ENCODE results near the gene MED15.
"Not testable (repeated sequence)": the region's sequence is repeated elsewhere in the genome, so short reads cannot be mapped to it uniquely, and the experiment has no call there.

MED15 gene, protein sequence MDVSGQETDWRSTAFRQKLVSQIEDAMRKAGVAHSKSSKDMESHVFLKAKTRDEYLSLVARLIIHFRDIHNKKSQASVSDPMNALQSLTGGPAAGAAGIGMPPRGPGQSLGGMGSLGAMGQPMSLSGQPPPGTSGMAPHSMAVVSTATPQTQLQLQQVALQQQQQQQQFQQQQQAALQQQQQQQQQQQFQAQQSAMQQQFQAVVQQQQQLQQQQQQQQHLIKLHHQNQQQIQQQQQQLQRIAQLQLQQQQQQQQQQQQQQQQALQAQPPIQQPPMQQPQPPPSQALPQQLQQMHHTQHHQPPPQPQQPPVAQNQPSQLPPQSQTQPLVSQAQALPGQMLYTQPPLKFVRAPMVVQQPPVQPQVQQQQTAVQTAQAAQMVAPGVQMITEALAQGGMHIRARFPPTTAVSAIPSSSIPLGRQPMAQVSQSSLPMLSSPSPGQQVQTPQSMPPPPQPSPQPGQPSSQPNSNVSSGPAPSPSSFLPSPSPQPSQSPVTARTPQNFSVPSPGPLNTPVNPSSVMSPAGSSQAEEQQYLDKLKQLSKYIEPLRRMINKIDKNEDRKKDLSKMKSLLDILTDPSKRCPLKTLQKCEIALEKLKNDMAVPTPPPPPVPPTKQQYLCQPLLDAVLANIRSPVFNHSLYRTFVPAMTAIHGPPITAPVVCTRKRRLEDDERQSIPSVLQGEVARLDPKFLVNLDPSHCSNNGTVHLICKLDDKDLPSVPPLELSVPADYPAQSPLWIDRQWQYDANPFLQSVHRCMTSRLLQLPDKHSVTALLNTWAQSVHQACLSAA

DNA sequence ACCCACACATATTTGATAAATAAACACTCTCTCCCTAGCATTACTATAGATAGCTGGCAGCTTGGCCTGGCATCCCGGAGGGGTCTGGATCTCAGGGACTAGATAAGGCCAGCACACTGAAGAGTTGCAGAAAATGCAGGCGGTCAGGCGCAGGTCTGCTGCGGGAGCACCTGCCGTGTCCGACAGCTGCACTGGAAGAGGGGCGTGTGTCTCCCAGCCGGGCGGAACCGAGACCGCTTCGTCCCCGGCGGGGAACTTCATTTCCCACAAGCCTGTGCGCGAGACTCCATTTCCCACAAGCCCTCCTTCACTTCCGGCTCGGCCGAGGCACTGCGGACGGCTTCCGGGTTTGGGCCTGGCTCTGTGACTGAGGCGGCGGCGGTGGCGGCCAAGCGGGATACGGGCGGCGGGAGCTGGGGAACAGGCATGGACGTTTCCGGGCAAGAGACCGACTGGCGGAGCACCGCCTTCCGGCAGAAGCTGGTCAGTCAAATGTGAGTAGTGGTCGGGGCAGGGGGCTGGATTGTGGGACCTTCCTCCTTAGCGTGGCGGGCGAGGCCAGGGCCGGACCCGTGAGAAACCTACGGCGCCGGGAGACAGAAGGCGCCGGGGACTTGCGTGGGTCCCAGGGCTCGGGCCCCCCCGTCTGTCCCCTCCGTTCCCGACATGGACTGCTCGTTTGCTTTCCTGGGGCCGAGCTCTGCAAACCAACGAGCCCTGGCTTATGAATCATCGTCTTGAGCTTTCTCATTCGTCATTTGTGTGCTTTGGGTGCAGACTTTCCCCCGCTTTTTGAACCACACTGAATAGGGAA, at the start of gene MED15:
Gene MED15 (plus strand): TSS at position 358 of the 814 bp plus-strand sequence. CDS start 69 bp downstream, at position 427.
- peak; percentile 87 to 88 for DNase-seq

DNA sequence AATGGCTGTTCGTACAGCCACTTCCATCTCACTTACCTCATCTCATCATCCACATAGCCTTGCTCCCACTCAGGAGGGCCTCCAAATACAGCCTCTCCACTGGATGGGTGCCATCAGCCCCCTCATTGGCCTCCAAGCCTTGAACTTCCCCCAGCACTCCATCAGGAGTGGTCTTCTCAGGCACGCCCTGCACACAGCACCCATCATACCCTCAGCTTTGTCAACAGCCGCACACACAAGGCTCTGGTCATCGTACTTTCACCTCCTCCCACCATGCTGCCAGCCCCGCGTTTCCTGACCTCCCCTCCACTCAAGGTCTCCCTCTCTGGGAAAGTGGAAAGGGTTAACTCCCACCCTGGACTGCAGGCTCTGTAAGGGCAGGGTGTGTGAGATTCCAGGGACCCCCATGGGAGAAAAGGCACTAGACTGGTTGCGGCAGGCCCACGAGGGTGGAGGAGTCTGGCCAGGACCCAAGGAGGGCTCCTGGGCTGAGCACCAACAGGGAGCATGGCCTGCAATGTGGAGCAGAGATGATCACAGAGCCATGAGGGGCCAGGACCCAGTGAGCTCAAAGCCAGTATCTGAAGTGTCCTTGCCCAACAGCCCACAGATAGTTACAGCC, 48.8 kb upstream of the MED15 start:
- DNase-seq = no peak

DNA sequence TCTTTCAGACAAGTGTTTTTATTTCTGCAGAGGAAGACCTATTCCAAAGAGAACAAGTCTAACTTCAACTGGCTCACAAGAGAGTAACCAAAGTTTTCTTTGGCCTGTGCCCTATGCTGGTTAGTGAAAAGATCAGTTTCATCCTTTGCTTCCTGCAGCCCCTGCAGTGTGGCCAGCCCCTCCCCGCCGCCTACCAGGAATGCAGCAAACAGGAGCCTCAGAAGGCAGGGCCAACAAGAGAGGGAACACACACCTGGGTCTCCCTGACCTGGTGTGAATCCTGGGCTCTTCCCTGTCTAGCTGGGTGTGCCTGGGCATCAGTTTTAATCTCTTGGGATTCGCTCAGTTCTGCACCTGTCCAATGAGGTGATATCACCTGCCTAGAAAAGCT, 48.3 kb upstream of the MED15 start:
- DNase-seq = no peak

DNA sequence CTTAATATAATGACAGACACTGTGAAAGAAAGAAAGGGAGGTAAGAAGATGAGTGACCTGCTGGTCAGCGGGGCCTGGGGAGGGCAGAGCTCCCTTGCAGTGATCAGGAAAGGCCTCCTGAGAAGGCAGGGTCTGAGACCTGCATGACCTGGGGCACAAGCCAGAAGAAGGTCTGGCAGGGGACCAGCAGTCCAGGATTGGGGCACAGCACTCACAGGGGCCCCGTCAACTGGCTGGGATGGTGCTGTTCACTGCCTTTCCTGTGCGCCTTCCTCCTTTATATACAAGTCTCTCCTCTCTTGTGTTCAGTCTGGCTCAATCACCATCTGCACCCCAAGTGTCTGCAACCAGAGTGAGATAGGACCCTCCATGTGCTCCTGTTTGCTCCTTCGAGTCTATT, 47.5 kb upstream of the MED15 start:
- DNase-seq = no peak

DNA sequence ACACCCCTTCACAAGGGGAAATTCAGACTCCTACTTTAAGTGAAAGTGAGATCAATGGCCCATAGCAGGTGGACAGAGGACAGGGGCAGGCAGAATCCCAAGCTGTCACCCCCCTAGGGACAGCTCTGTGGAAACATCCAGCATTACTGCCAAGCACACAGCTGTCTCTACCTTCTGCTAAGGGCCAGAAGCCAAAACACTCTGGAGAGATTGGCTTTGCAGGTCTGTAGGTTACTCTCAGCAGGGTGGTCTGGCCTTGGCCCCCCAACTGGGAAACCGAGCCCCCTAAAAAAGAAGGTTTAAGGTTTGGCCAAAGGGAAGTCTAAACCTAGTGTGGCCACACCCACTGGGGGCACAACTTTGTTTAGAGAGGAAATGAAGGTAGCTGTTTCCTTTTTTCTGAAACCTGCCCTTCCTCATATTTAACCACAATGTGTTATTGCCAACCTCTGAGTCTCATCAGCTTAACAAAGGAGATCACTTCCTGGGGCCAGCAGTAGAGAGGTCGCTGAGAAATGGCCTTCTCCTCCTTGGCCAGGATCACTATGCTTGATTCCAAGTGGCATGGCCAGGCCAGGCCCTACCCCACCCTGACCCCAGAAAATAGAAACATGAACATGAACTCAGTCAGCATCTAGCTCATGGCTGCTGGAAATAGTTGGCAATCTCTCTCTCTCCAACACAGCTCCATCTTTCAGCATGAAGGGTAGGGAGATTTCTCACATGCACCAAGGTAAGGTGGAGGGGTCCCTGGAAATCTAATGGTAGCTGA, 43.9 kb upstream of the MED15 start:
- peak; percentile 48 to 68 for DNase-seq

DNA sequence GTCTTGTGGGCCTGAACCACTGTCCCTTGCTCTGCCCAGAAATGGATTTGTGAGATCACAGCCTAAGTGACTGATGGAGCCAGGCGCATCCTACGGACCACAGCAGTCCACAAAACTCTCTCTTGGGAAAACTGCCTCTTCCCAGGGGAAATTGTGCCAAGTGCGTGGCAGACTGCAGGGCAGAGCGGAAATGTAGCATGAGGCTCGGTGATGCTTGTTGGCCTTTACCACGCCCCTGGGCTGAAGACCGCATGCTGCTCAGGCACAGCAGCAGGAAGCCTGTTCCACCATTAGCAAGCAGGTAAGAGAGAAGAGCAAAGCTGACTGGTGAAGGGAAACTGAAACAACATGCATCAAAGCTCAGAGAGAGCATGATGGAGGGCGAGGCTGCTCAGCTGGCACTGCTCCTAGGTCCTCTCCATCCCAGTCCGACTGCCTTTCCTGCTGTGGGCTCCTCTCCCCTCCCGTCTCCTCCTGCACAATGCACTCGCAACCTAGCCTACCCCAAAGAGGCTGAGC, 43.3 kb upstream of the MED15 start:
- peak; percentile 72 to 79 for DNase-seq

DNA sequence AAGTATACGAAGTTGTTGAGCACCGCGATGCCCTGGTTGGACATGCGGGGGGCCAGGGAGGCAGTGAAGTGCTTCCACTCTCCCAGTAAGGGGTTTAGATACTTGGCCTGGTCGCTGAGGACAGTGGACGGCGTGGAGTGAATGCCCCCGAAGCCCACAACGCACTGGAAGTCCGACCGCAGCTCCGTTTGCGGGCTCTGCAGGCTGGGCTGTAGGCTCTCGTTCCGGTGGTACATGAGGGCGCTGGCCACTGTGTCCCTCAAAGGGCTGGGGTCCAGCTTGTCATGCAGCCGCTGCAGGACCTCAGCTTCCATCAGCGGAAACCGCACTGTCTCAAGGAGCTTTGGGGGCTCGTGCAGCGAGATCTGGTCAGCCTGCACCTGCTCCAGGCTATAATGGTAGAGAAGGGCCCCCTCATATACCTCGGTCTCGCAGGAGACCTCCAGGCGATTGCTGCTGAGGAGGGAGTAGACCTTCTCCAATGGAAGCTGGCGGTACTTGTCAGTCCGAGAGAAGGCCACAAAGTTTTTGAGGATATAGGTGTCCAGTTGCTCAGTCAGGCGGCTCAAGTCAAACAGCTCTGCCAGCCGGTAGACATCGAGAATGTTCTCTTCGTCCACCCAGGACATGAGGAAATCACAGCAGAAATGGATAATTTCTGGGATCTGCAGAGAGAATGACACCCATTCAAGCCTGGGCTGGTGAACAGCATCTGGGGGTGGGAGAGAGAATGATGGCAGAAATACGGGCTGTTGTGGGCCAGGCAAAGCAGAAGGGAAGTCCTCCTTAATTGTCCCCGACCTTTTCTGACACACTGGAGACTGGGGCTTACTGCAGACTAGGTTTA, 42.3 kb upstream of the MED15 start:
- DNase-seq = no peak

DNA sequence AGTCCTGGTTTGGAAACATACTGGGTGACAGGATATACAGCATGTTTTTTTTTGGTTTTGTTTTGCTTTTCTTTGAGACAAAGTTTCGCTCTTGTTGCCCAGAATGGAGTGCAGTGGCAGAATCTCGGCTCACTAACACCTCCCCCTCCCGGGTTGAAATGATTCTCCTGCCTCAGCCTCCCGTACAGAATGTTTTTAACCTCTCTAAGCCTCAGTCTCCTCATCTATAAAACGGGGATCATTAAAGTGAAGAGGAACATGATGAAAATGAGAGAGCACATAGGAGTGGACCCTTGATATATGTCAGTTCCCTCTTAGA, 41.7 kb upstream of the MED15 start:
- no peak for DNase-seq

DNA sequence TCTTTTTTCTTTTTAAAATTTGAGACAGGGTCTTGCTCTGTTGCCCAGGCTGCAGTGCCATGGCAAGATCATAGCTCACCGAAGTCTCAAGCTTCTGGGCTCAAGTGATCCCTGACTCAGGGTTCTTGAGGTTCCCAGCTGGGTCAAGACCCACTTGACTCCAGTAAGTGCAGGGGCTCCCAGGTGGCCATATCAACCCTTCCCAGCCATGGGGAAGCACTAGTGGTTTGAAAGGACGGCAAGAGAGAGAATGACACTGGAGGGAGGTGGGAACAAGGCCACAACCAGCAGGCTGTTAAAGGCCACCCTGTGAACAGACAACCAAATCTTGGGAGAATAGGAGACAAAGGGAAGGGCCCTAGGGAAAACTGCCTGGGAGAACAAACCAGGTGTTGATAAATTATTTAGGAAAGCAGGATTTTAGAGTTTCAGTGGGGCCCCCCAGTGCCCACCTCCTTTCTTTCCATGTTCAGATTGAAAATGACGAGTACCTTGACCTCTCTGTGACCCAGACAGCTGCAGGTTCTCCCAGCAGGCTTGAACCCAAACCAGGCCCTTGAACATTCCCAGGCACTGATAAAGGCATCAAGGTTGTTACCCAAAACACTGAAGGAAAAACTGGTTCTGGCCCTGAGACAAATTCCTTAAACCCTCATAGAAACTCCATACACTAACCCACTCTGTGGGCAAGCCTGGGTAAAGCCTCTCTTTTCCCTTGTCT, 40.6 kb upstream of the MED15 start:
- no peak for DNase-seq

DNA sequence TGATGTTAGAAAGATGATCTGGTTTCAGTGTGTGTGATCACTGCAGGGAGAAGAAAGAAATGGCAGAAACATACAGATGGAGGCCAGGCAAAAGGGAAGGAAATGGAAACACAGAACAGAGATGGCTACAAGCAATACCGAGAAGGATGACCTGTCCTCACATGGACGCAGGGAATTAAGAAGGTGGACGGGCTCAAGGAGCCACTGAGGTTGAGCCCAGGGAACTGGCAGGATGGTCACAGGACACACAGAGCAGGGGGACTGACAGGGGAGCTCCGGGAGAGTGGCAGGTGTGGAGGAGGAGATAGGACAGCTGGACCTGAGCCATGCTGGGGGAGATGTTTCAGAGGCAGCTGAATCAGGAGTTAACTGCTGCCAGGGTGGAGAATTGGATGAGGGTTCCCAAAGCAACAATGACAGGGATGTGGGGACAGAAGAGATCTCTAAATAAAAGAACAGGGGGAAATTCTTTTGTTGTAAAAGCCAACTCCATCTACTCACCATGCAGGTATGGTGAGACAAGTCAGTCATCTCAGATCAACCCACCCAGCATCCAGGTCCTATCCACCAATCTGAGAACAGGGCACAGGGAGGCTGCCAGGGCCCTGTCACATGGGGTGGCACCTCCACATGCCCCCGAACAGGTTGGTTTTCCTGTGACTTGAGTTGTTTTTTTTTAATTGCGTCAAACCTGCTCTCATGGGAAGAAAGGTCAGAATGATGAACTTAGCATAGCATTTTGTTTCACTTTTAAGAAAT, 38.1 kb upstream of the MED15 start:
- DNase-seq = no peak

DNA sequence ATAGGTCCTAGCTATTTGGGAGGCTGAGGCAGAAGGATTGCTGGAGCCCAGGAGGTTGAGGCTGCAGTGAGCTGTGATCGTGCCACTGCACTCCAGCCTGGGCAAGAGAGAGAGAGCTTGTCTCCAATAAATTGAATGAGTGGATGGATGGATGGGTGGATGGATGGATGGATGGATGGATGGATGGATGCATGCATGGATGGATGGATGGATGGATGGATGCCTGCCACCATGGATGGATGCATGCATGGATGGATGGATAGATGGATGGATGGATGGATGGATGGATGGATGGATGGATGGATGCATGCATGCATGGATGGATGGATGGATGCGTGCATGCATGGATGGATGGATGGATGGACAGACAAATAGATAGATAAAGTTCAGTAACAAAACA, 36.9 kb upstream of the MED15 start:
- not testable (repeated sequence) for DNase-seq

DNA sequence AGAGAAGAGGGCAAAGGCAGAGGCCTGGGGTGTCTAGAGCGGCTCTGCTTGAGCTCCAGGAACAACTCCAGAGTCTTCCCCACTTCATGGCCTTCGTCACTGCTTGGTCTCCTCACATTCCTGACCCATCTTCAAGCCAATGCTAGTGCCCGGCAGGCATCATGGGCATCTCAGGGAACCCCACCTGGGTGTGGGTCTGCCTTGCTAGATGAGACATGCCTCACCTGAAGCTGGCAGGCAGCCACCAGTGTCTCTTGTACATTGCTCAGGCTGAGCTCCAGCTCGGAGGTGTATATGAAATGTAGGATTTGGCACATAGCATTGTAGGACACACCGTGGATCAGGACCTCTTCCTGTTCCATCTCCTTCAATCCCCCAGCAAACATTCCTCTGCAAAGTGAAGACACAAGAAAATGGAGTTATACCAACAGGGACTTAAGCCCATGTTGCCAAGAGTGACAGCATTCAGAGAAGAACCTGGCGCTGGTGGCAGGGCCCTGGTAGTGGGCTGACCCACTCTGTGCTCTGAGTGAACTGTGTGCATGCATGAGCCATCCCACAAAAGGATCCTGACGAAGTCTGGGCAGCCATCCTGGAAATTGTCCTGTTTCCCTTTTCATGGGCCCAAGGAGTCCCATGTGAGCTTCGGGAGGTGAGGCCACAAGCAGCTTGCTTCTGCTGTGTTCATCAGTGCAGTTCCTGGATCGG, 36.1 kb upstream of the MED15 start:
- DNase-seq = no peak

DNA sequence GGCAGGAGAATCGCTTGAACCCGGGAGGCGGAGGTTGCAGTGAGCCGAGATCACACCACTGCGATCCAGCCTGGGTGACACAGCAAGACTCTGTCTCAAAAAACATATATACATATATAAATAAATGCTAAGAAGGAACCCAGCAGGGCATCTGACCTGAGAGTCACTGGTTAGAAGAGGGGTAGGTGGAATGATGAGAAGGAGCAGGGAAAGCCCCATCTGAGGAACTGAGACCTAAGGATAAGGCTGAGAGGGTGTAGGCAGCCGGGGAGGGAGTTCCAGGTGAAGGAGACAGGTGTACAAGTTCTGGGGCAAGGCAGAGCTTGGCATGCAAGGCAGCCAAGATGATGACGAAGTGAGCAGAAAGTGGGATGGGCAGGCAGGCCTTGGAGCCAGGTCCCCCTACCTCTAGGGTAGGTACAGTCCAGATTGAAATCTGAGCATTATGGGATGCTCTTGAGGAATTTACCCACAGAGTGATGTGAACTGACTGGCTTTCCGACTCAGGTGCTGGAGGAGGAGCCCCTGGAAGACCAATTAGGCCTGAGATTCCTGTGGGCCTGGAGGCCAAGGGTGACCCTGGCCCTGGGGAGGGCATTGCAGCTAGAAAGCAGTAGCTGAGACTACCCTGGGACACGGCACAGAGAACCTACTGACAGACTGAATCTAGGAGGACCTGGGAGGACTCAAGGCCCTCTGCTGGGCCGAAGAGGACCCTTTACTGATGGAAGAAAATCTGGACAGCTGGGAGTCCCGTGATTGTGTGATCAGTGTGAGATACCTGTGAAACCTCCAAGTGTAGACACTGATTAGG, 34.6 kb upstream of the MED15 start:
- DNase-seq = no peak

DNA sequence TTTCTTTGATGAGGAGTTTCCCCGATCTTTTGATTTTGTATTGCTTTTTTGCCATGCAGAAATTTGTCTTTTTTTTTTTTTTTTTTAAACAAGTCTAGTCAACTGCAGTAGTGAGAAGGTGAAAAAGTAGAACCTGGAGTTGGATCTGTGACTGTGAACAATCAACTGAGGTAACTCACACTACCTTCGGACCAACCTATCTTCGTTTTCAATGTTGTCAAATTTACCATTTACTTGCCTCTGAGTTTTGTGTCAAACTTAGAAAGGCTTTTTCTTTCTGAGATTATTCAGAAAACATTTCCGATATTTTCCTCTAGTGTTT, 32.3 kb upstream of the MED15 start:
- no peak for DNase-seq

DNA sequence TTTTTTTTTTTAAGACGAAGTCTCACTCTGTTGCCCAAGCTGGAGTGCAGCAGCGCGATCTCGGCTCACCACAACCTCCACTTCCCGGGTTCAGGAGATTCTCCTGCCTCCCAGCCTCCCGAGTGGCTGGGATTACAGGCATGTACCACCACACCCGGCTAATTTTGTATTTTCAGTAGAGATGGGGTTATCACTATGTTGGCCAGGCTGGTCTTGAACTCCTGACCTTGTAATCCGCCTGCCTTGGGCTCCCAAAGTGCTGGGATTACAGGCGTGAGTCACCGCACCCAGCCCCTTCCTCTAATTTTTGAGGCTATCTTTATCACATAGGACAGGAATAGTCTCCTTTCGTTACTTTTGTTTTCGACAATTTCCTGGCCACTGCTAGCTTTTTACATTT, 31.8 kb upstream of the MED15 start:
- not testable (repeated sequence) for DNase-seq

DNA sequence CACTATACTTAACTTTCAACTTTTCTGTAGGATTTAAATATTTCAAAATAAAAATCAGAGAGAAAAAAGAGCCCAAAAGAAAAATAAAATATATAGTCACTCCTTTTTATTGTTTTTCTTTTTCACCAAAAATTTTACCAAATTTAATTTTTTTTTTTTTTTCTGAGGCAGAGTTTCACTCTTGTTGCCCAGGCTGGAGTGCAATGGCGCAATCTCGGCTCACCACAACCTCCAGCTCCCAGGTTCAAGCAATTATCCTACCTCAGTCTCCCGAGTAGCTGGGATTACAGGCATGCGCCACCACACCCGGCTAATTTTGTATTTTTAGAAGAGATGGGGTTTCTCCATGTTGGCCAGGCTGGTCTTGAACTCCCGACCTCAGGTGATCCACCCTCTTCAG, 29.4 kb upstream of the MED15 start:
- not testable (repeated sequence) for DNase-seq

DNA sequence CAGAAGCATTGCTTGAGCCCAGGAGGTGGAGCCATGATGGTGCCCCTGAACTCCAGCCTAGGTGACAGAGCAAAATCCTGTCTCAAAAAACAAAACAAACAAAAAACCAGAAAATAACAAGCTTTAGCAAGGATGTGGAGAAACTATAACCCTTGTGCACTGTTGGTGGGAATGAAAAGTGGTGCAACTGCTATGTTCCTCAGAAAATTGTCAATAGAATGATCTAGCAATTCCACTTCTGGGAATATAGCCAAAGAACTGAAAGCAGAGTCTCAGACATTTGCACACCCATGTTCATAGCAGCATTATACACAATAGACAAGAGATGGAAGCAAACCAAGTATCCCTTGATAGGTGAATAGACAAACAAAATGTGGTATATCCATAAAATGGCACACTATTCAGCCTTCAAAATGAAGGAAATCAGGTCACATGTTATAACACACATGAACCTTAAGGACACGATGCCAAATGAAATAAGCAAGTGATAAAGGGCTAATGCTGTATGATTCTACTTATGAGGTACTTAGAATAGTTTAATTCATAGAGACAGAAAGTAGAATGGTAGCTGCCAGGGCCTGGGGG, 27.7 kb upstream of the MED15 start:
- no peak for DNase-seq

DNA sequence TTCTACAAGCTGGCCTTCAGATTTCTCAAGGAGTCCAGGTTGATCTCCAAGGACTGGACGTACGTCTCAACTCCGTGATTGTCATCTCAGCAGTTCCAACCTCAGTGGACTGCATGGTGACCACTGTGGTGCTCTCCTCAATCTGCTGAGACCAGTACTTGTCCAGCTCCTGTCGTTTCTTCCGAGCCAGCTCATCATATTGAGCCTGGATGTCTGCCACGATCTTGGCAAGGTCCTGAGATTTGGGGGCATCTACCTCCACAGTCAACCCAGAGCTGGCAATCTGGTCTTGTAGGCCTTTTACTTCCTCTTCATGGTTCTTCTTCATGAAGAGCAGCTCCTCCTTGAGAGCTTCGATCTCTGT, 24.3 kb upstream of the MED15 start:
- not testable (repeated sequence) for DNase-seq
